OCI-LY1 (cell line): ENCODE data around the gene USP34.

Experiments
- EZH2 ChIP-seq: fragments of 200-600 bp; sonication (generic), shearing (Covaris generic); IDR thresholded peaks from 2 replicates; pipeline ENCODE4 v1.8.0; 2017; ENCODE audit warnings: borderline replicate concordance, mixed run types, mild to moderate bottlenecking, antibody characterized with exemption, low read length, moderate library complexity, mixed read lengths
- TF ChIP-seq, protein P1 (sequence below): fragments of 200-600 bp; sonication (generic), shearing (Covaris generic); IDR thresholded peaks from 2 replicates; pipeline ENCODE4 v1.5.1; 2017; ENCODE audit warnings: mild to moderate bottlenecking, antibody characterized with exemption, low read length, moderate library complexity, mixed read lengths

- TF ChIP-seq, protein P1, sequence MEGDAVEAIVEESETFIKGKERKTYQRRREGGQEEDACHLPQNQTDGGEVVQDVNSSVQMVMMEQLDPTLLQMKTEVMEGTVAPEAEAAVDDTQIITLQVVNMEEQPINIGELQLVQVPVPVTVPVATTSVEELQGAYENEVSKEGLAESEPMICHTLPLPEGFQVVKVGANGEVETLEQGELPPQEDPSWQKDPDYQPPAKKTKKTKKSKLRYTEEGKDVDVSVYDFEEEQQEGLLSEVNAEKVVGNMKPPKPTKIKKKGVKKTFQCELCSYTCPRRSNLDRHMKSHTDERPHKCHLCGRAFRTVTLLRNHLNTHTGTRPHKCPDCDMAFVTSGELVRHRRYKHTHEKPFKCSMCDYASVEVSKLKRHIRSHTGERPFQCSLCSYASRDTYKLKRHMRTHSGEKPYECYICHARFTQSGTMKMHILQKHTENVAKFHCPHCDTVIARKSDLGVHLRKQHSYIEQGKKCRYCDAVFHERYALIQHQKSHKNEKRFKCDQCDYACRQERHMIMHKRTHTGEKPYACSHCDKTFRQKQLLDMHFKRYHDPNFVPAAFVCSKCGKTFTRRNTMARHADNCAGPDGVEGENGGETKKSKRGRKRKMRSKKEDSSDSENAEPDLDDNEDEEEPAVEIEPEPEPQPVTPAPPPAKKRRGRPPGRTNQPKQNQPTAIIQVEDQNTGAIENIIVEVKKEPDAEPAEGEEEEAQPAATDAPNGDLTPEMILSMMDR, result no peak
- no peak for TF ChIP-seq EZH2
Measured at GRCh38 chr2:61282104-61282590, 188.7 kb downstream of the USP34 start.
